PC-9 (cell line): ENCODE measurements around the gene CDH12.

ENCODE experiments used
- EZH2 ChIP-seq: fragments of 200-600 bp; sonication (generic); IDR thresholded peaks from 2 replicates; pipeline ENCODE4 v1.8.0; 2017; ENCODE audit warnings: antibody characterized with exemption, low read depth
- TF ChIP-seq, protein P1 (sequence below): fragments of 200-600 bp; sonication (generic); conservative IDR thresholded peaks from 2 replicates; pipeline ENCODE4 v1.6.1; 2017; ENCODE audit warnings: mixed run types, antibody characterized with exemption, mild to moderate bottlenecking, moderate library complexity

DNA sequence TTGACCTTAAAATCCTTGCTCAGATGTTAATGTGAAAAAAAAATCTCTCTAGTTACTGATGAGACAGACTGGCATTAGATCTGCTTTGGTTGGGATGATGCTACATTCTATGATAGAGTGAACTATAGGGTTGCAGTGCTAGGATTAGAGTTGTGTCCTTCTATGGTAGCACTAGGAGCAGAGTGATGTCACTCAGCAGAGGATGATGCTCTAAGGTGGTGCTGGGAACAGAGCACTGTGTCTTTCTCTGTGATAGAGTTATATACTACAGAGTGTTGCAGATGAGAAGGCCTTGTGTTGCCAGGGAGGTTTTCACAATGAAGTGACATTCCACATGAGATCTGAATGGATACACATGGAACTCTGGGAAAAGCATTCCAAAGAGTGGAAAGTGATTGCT, 462.3 kb downstream of the CDH12 start:
- TF ChIP-seq EZH2: no peak
- TF ChIP-seq, protein P1, sequence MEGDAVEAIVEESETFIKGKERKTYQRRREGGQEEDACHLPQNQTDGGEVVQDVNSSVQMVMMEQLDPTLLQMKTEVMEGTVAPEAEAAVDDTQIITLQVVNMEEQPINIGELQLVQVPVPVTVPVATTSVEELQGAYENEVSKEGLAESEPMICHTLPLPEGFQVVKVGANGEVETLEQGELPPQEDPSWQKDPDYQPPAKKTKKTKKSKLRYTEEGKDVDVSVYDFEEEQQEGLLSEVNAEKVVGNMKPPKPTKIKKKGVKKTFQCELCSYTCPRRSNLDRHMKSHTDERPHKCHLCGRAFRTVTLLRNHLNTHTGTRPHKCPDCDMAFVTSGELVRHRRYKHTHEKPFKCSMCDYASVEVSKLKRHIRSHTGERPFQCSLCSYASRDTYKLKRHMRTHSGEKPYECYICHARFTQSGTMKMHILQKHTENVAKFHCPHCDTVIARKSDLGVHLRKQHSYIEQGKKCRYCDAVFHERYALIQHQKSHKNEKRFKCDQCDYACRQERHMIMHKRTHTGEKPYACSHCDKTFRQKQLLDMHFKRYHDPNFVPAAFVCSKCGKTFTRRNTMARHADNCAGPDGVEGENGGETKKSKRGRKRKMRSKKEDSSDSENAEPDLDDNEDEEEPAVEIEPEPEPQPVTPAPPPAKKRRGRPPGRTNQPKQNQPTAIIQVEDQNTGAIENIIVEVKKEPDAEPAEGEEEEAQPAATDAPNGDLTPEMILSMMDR: no peak
